Duodenal mucosa (tissue), 2 donors: ENCODE measurements around the gene TGFA.

Experiments used
- H3K27ac ChIP-seq: one replicate; pipeline ENCODE4 v1.7.0; 2013; ENCODE audit warnings: low read depth, low read length
- H3K27me3 ChIP-seq, 2 donors: one replicate each; pipeline ENCODE4 v1.7.0; 2013; ENCODE audit warnings: low read length in 2 of 2, control low read depth in 1 of 2; ENCODE audit not compliant: insufficient read depth in 2 of 2, control insufficient read depth in 1 of 2
- H3K36me3 ChIP-seq, 2 donors: one replicate each; pipeline ENCODE4 v1.7.0; 2013; ENCODE audit warnings: low read length in 2 of 2, control low read depth in 1 of 2; ENCODE audit not compliant: insufficient read depth in 2 of 2, control insufficient read depth in 1 of 2
- H3K4me1 ChIP-seq, 2 donors: one replicate each; pipeline ENCODE4 v1.7.0; 2013; ENCODE audit warnings: low read length in 2 of 2, control low read depth in 1 of 2; ENCODE audit not compliant: insufficient read depth in 2 of 2, control insufficient read depth in 1 of 2
- H3K4me3 ChIP-seq, 2 donors: one replicate each; pipeline ENCODE4 v1.7.0; 2013; ENCODE audit warnings: low read length in 2 of 2, low read depth in 1 of 2
- H3K9ac ChIP-seq, 2 donors: one replicate each; pipeline ENCODE4 v1.7.0; 2013; ENCODE audit warnings: low read length in 2 of 2, low read depth in 1 of 2
- H3K9me3 ChIP-seq, 2 donors: one replicate each; pipeline ENCODE4 v1.7.0; 2013; ENCODE audit warnings: low read length in 2 of 2, control low read depth in 1 of 2; ENCODE audit not compliant: control insufficient read depth in 1 of 2

TGFA gene

DNA sequence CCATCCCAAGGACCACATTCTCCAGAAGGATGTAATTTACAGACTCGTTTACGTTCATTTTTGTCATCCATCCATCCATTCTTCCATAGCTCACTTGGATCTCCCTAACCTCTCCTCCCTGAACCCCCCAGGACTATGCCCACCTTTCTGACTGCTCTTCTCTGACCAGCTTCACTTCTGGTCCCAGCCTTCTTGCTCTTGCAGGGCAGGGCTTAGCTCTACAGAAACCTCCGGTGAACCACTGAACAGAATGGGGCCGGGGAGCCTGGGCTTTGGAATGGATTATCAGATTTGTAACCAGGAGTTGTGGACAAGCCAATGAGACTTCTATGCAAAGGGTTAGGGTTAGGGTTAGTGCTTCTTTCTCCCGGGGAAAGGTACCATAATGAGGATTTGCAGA is 95.0 kb downstream of the TGFA start:
- peaks cover 4 to 5% of the 10 kb centered on the region in 2 donors for H3K36me3 ChIP-seq
- H3K27me3 ChIP-seq = no peaks in the 10 kb centered on the region
- H3K4me1 ChIP-seq = no peaks in the 10 kb centered on the region
- H3K9ac ChIP-seq = no peak overlapping the region
- no peaks in the 10 kb centered on the region for H3K9me3 ChIP-seq
- no peak overlapping the region for H3K4me3 ChIP-seq
- H3K27ac ChIP-seq = no peak overlapping the region

DNA sequence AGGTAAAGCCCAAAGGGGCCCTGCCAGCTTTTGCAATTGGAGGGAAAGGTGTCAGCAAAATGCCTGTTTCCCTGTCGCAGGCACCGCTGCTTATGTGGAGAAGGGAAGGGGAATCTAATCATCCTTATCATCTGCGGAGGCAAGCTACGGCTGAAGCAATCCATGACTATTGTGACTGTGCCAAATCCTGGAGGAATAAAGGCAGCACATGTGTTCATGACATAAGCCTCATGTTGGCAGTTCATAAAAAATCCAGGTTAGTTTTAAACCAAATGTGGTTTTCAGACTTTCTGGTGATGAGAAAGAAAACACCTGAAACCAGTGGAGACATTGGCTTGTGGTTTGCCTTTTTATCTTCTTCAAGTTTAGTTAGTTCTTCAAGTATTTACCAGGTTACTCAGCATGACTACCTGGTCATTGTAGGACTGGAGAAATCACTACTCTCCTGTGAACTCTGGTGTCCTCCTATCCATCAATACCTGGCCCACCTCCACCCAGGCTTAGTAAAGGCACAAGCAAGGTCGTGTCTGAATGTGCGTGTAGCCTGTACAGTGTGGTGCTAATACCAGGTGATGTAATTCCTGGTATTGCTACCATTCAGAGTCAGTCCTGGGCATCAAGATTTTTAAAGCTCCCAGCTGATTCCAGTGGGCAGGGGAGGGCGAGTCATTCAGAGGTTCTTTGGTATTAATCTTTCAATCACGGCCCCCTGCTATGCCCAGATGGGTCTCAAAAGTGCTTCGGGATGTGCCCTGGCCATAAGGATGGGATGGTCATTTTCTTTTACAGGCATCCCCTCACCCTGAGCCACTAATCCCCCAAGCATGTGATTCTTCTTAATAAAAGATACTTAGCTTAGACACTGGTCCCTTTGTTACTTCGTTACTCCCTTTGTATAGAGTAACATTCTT is 96.8 kb downstream of the TGFA start:
- no peaks in the 10 kb centered on the region for H3K9me3 ChIP-seq
- no peaks in the 10 kb centered on the region for H3K4me1 ChIP-seq
- no peak overlapping the region for H3K27ac ChIP-seq
- H3K4me3 ChIP-seq = no peak overlapping the region
- H3K27me3 ChIP-seq = no peaks in the 10 kb centered on the region
- peaks cover 4 to 7% of the 10 kb centered on the region in 2 donors for H3K36me3 ChIP-seq
- H3K9ac ChIP-seq = no peak overlapping the region

DNA sequence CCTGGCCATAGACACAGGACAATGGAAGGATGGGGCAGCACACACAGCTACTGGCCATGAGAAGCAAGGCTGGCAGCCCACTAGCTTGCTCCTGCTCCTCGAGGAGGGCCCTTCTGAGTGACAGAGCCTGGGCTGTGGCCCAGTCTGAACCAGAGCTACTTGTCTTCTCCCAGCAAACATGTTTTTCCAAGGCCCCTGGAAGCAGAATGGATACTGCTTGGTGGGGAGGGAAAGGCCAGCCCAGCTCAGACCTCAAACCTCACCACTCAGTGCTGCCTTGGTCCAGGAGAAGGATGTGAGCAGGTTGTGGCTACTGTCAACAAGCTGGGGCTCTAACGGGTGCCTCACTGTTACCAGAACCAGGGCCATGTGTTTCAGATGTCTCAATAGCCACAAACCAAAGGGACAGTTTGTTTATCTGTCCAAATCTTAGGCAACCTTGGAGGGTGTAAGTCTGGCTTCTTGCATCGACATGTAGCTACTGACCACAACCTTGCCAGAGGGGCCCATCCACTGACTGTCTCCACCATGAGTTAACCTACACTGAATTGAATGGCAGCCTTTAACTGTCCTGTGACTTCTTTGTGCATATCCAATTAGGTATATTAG is 98.6 kb downstream of the TGFA start:
- Histone ChIP-seq H3K27ac (no peak overlapping the region), H3K9me3 (no peaks in the 10 kb centered on the region), H3K9ac (no peak overlapping the region), H3K4me3 (no peak overlapping the region), H3K36me3 (peaks cover 4 to 14% of the 10 kb centered on the region in 2 donors), H3K4me1 (no peaks in the 10 kb centered on the region), H3K27me3 (no peaks in the 10 kb centered on the region)

DNA sequence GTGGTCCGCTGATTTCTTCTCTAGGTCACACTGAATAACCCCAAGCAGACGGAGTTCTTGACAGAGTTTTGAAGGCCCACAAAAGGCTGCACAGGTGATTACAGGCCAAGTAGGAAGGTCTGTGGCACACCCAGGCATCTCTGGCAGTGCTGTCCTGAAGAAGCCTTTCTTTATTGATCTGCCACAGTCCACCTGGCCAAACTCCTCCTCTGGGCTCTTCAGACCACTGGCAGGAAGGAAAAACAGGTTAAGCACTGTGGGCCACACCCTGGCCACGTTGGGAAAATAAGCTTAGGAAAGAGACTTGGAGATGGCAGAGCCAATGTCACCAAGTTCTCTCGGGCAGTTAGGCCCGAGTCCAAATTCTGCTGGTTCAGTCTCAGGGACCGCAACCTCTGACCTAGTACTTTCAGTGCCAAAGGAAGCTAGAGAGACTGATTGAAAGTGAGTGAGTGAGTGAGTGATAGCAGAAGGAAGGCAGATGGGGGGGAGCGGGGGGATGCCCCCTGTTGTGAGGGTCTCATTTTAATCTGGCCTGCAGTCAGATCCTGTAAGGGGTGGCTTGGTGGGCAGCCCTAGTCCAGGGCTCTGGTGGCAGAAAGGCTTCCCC is 102.9 kb downstream of the TGFA start:
- no peak overlapping the region for H3K9ac ChIP-seq
- no peaks in the 10 kb centered on the region for H3K4me1 ChIP-seq
- no peaks in the 10 kb centered on the region for H3K27me3 ChIP-seq
- H3K9me3 ChIP-seq = no peaks in the 10 kb centered on the region
- H3K4me3 ChIP-seq = no peak overlapping the region
- no peak overlapping the region for H3K27ac ChIP-seq
- H3K36me3 ChIP-seq = peaks cover 2 to 11% of the 10 kb centered on the region in 2 donors

DNA sequence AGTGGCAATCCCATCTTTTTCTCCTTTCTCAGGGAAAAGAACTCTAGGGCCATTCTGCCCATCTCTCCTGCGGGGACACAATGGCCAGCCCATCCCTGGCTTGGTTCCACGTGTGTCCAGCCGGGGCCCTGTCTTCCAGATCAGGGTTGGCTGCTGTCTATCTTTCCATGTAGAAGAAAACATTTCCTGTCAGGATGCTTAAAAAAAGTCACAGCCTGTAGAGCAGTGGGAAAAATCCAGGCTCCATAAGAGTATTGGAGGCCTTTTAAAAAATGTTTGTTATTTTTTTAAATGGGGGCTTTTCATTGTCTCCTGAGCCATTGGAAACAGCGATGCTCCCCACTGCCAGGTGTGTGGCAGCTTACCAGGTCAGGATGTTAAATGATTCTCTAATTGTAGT is 105.6 kb downstream of the TGFA start:
- Histone ChIP-seq H3K4me1 (no peaks in the 10 kb centered on the region), H3K36me3 (peaks cover 0 to 11% of the 10 kb centered on the region in 2 donors), H3K4me3 (no peak overlapping the region), H3K9me3 (no peaks in the 10 kb centered on the region), H3K27ac (no peak overlapping the region), H3K9ac (no peak overlapping the region), H3K27me3 (no peaks in the 10 kb centered on the region)

DNA sequence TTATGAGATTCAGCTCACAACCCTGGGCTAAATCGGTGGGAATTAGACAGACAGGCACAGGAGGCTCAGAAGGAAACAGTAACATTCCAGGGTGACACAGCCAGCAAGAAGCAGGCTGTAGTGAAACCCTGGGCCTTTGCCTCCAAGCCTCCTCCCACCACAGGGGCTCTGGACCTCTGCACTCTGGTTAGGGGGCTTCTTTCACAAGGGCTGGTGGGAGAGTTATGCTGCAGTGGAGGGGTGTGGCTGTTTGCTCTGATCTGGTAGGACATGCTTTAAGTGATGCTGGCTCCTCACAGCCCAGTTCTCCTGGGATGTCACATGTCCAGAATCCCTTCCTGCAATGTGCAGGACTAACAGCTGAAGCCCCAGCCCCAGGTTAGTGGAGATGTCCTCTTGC is 109.9 kb downstream of the TGFA start:
- Histone ChIP-seq H3K9me3 (no peaks in the 10 kb centered on the region), H3K27ac (no peak overlapping the region), H3K4me3 (no peak overlapping the region), H3K4me1 (no peaks in the 10 kb centered on the region), H3K36me3 (peaks cover 0 to 3% of the 10 kb centered on the region in 2 donors), H3K27me3 (no peaks in the 10 kb centered on the region), H3K9ac (no peak overlapping the region)

DNA sequence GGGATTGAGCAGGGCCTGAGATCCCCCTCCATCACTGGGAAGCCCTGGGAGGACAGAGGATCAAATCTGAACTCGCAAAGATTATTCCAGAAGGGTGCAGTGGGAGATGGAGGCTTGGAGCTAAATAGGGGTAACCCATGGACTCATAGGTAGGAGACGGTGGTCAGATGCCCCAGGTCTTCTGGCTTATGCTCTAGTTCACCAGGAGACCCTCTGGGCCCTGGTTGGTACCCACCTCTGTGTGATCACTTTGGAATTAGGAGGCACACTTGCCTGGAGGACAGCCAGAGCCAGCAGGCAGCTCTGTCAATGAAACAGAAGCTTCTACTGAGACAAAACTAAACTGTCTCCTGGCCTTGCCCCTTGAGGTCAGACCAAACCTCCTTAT is 110.6 kb downstream of the TGFA start:
- H3K9me3 ChIP-seq = no peaks in the 10 kb centered on the region
- H3K4me3 ChIP-seq = no peak overlapping the region
- H3K27me3 ChIP-seq = no peaks in the 10 kb centered on the region

DNA sequence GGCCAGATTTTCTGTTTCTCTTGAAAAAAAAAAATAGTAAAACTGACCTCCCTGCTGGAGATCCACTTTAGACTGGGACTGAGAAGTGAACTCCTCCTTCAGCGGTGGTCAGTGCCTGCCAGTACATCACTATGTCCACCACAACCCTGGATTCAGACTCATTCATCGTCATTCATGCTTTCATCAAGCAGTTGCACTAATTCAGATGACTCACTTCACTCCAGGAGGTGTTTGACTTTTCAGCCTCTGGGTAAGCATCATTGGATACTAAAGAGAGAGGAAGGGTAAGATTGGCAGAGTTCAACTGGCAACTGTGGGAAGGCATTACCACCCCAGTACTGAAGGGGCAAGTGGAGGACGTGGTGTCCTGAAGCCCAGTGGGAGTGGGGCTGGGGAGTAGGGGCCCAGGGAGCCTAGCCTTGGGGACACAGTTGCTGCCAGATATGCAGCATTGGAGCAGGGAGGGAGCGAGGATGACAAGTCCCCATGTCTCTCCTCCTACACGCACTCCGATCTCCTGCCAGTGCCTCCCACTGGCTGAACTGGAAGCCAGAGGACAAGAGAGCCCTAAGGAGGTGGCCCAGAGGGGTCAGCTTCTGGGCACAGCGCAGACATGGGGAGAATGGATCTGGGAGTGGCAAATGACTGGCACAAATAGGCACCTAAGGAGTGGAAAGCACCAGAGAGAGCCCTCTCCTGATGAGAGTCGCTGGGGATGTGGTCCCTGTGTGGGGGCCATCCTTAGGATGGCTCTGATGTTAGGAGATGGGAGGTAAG is 111.1 kb downstream of the TGFA start:
- Histone ChIP-seq H3K9me3 (no peaks in the 10 kb centered on the region), H3K27me3 (no peaks in the 10 kb centered on the region), H3K4me3 (no peak overlapping the region)

More for the DNA sequence above, 110.6 kb downstream of the TGFA start:
- H3K27ac ChIP-seq = no peak overlapping the region
- no peaks in the 10 kb centered on the region for H3K4me1 ChIP-seq
- no peaks in the 10 kb centered on the region for H3K36me3 ChIP-seq
- no peak overlapping the region for H3K9ac ChIP-seq

DNA sequence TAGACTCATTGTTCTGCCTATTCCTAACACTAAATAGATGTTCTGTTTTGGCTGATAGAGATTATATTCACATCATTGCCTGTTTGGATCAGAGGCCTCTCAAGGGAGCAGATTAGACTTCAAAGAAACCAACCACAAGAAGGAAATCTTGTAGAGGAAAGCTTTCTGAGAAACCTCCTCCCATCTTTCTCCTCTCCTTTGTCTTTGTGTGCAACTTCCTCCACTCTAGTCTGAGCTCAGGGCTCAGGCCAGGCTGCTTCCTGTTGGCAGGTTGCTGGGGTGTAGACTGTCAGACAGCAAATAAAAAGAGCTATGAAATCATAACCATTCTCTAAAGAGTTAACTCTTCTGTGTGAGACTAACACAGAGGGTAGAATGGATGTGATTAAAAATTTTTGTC is 113.0 kb downstream of the TGFA start:
- H3K27ac ChIP-seq = no peak overlapping the region
- no peaks in the 10 kb centered on the region for H3K36me3 ChIP-seq
- no peak overlapping the region for H3K4me3 ChIP-seq
- no peaks in the 10 kb centered on the region for H3K4me1 ChIP-seq
- no peaks in the 10 kb centered on the region for H3K9me3 ChIP-seq
- no peak overlapping the region for H3K9ac ChIP-seq
- H3K27me3 ChIP-seq = no peaks in the 10 kb centered on the region

More for the DNA sequence above, 111.1 kb downstream of the TGFA start:
- no peak overlapping the region for H3K9ac ChIP-seq
- no peaks in the 10 kb centered on the region for H3K36me3 ChIP-seq
- no peak overlapping the region for H3K27ac ChIP-seq
- no peaks in the 10 kb centered on the region for H3K4me1 ChIP-seq
